ENCODE data around the gene NFAT5.

GRCh38 chr16:69717066-69717465 is 151.3 kb downstream of the NFAT5 start:
- TF ChIP-seq CTCF (IDR thresholded peaks at IDR 0.05) (no peak), POLR2A (IDR thresholded peaks at IDR 0.05) (no peak)
